HG03039 (cell line): ENCODE results near the gene SLC12A5.
"Not testable (repeated sequence)": the region's sequence is repeated elsewhere in the genome, so short reads cannot be mapped to it uniquely, and the experiment has no call there.

Experiments
- ATAC-seq: cut with Tn5 transposase; IDR thresholded peaks from one replicate; pipeline ENCODE4 v1.9.1; 2021; ENCODE audit warnings: mild to moderate bottlenecking, moderate library complexity; ENCODE audit not compliant: unreplicated experiment

Gene SLC12A5

GRCh38 chr20:46028772-46029371, at the start of gene SLC12A5:
Gene SLC12A5 (plus strand): TSS chr20:46029215. CDS start chr20:46029345, 130 bp downstream.
- ATAC-seq, result no peak

DNA sequence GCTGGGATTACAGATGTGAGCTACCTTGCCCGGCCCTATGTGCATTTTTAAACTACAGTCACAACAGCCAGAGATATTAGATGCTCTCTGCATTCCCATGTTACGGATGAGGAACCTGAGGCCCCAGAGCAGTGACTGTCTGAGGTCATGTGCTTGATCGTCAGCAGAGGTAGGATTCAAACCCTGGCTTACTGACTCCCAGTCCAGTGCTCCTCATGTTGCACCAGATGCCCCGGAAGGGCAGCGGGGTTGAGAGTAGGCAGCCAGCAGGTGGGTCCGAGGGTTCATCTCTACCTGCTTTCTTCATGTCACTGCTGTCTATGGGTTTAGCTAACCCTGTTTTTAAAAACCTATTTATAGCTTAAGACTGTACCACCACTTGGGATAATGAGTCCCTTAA, 47.8 kb upstream of the SLC12A5 start:
- ATAC-seq, result no peak

- ATAC-seq, result no peak
Measured at GRCh38 chr20:45983279-45983743, 45.7 kb upstream of the SLC12A5 start.

- no peak for ATAC-seq
Measured at GRCh38 chr20:45985573-45985972, 43.4 kb upstream of the SLC12A5 start.

- ATAC-seq, result no peak
Measured at GRCh38 chr20:45987108-45987780, 41.8 kb upstream of the SLC12A5 start.

DNA sequence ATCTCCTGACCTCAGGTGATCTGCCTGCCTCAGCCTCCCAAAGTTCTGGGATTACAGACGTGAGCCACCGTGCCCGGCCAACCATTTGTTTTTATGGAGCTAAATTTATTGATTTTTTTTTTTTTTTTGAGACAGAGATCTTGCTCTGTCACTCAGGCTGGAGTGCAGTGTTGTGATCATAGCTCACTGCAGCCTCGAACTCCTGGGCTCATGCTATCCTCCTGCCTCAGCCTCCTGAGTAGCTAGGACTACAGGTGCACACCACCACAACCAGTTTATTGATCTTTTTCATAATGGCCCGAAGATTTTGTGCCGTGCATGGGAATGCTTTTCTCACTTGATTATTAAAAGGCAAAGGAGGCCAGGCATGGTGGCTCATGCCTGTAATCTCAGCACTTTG, 40.2 kb upstream of the SLC12A5 start:
- not testable (repeated sequence) for ATAC-seq

DNA sequence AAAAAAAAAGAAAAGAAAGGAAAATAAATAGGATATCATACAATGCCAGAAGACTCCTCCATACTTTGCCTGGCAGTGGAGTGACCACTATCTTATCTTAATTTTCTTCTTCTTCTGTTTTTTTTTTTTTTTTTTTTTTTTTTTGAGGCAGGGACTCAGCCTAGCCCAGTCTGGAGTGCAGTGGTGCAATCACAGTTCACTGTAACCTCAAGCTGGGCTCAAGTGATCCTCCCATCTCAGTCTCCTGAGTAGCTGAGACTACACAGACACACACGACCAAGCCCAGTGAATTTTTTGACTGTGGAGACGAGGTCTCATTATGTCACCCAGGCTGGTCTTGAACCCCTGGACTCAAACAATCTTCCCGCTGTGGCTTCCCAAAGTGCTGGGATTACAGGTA, 37.4 kb upstream of the SLC12A5 start:
- no peak for ATAC-seq

- no peak for ATAC-seq
Measured at GRCh38 chr20:45993197-45993951, 35.6 kb upstream of the SLC12A5 start.

GRCh38 chr20:45994761-45995493, 34.1 kb upstream of the SLC12A5 start:
- no peak for ATAC-seq

DNA sequence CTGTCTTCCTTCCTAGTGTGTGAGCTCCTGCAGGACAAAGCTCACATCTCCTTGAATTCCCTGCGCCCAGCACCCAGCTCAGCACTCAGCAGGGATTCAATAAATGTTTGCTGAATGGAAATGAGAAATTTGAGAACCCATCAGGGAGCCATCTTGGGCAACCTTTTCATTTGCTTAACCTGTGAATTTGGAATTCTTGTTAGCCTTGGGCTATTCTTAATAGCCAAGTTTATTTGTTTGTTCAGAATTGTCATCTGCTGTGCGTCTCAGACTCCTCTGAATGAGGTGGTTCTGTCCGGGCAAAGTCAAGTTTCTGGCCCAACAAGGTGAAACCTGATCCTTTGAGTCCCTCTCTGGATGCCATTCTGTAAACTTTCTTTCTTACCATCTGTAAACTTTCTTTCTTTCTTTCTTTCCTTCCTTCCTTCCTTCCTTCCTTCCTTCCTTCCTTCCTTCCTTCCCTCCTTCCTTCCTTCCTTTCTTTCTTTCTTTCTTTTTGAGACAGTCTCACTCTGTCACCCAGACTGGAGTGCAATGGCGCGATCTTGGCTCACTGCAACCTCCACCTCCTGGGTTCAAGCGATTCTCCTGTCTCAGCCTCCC, 33.4 kb upstream of the SLC12A5 start:
- ATAC-seq, result not testable (repeated sequence)

DNA sequence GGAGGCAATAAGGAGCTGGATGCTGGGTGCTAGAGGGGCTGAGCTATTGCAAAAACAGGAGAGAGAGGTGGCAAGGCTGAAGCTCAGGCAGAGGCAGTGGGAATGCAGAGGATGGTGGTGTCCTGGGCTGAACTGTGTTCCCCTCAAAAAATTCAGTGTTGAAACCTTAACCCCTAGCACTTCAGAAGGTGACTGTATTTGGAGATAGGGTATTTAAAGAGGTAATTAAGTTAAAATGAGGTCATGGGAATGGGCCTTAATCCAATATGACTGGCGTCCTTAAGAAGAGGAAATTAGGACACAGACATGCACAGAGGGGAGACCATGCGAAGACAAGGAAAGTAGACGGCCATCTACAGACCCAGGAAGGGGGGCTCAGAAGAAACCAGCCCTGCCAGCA, 31.8 kb upstream of the SLC12A5 start:
- no peak for ATAC-seq

GRCh38 chr20:45998337-45998736, 30.7 kb upstream of the SLC12A5 start:
- no peak for ATAC-seq

DNA sequence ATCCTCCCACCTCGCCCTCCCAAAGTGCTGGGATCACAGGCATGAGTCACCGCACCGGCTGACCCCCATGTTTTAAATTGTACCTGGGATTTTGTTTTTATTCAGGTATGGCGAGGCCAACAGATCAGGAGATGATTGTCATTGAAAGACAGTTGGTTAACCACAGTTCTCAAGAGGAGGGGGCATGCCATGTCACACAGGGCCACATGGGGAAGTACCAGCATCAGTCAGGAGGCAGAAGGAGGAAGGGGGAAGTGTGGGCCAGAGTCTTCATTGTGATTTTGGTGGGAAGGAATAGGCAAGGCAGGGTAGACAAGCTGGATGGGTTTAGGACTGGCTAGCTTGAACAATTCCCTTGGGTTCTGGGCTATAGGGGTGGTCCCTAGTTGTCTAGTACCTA, 30.3 kb upstream of the SLC12A5 start:
- no peak for ATAC-seq

- no peak for ATAC-seq
Measured at GRCh38 chr20:45999557-46000261, 29.3 kb upstream of the SLC12A5 start.

DNA sequence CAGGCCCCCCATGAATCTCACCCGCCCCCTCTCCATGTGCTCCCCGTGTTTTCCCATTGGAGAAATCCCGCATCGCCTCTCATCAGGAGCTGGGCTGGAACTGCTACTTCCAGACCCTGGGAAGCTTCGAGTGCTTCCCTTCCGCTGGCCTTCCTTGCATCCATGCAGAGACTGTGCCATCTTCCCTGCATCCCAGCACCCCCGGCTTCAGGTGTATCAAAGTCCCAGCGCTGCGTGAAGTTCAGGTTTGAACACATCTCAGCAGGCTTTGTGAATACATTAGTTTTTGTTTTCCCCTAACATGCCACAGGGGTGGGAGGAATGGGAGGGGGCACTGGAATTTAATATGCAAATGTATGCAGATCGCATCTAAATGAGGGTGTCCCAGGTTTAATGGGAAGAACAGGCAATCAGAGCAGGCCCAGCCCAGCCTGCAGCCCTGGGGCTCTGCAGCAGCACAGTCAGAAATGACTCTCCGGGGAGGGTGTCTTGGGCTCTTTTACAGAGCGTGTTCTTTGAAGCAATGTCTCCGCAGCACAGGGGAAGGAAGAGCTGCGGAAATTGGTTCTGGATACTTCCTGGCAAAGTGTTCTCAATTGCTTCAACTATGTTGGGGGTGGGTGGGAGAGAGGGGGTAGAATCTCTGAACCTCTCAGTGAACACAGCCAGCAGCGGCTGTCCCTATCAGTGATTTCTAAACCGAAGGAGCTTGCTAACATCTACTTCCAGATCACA, 28.6 kb upstream of the SLC12A5 start:
- no peak for ATAC-seq

- no peak for ATAC-seq
Measured at GRCh38 chr20:46001498-46001897, 27.5 kb upstream of the SLC12A5 start.

DNA sequence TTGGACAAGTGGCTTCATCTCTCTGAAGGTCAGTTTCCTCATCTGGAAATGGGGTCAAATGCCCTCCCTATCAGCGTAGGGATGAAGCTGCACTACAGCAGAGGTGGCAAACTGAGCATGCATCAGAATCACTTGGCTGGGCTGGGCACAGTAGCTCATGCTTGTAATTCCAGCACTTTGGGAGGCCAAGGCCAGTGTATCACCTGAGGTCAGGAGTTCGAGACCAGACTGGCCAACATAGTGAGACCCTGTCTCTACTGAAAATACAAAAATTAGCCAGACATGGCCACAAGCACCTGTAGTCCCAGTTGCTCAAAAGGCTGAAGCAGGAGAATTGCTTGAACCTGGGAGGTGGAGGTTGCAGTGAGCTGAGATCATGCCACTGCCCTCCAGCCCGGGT, 27.0 kb upstream of the SLC12A5 start:
- no peak for ATAC-seq

DNA sequence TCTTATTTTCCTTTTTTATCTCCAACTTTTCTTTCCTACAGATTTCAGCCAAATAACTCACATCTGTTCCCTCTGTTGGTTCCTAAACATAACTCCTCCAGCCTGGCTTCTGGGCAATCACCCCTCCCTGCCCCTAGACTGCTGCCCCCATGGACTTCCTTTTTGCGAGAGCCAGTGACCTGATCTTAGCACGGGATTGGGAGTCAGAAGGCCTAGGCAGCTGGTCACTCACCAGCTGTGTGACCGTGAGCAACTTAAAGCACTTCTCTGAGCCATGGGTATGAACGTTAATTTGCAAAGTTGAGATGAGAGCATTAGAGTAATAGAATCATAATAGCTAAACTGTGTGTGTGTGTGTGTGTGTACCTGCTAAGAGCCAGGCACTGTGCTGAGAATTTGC, 24.8 kb upstream of the SLC12A5 start:
- ATAC-seq, result no peak

DNA sequence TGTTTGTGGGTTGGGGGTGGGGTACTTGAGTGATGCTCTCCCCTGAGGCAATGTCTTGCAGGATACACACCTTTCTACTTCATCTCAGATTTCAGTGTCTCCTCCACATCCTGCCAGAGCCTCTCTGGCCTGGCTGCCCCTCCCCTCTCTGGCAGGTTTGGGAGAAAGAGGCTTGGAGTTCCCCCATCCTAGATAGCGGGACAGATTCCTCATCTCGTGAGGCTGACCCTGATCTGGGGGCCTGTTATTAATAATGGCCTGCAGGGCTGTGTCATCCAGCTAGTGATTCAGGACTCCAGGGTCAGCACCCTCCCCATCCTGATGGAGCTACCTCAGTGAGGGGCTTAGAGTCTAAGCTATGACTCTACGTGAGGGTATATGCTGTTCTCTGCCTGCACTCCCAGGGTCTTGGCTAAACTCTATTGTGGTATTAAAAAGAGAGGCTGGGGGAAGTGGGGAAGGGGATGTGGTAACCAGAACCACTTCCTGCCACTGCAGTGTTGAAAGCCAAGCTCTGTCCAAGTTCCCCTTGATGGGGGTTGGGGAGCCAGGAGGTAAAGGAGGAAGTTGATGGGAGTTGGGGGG, 24.0 kb upstream of the SLC12A5 start:
- ATAC-seq, result no peak
